ENCODE measurements around the gene RHCG. TPM values are rescaled to one million over a fixed set of nuclear protein-coding genes. Genes with fewer than 3 reads are reported as not detected.
A peak's percentile ranks its signal among the peaks of the same experiment; 100 is the strongest.

Gene RHCG
- not detected for total RNA-seq

GRCh38 chr15:89496155-89497098 is at the start of gene RHCG:
TSS of gene RHCG (minus strand) at chr15:89496583. CDS start at chr15:89496544, 39 bp downstream.
- Mint-ChIP-seq H3K9me3 (ENCODE audit: low read depth) (no peaks in the 10 kb centered on the region), H3K27me3 (peaks cover 32% of the 10 kb centered on the region), H3K4me1 (no peaks in the 10 kb centered on the region), H3K27ac (no peak within 1 kb of the TSS), H3K4me3 (no peak within 1 kb of the TSS), H3K36me3 (ENCODE audit: low read depth) (no peaks in the 10 kb centered on the region)
- ATAC-seq (peak; percentile 57), DNase-seq (peak; percentile 44)
- intact Hi-C loops (cut with DNase I, micrococcal nuclease): no loop called here
- ChIA-PET POLR2A (no interaction called here), CTCF (interaction anchor here (0.8 to 1.5 kb wide), 3 partner anchors 21 to 67 kb away, joined by 3 to 5 read pairs (median 5); no protein-coding TSS in a partner anchor)

DNA sequence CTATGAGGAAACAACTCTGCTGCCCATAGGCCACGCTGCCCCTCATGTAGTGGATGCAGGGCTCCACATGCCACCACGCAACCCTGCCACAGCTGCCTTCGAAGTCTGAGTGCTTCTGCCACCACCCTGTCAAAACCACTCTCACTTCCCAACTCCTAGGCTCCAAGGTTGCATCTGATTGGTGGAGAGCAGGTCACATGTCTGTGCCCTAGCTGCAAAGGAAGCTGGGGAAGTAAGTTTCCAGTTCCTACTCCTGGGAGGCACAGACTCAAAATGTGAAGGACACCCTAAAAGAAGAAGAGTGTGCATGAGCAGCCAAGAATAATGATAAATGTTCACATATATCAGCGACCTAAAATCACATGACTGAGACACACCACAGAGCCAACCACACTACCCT is 47.0 kb upstream of the RHCG start:
- ATAC-seq (no peak), DNase-seq (no peak)
- Mint-ChIP-seq H3K36me3 (ENCODE audit: low read depth) (no peaks in the 10 kb centered on the region), H3K27me3 (peaks cover 21% of the 10 kb centered on the region), H3K4me3 (no peak overlapping the region), H3K9me3 (ENCODE audit: low read depth) (no peaks in the 10 kb centered on the region), H3K4me1 (no peaks in the 10 kb centered on the region), H3K27ac (no peak overlapping the region)
- ChIA-PET POLR2A (no interaction called here), CTCF (no interaction called here)
- intact Hi-C loops (cut with DNase I, micrococcal nuclease): no loop called here

- H3K9me3 Mint-ChIP-seq (ENCODE audit: low read depth): peaks cover 5% of the 10 kb centered on the region
- H3K27ac Mint-ChIP-seq: no peak overlapping the region
- no peaks in the 10 kb centered on the region for H3K36me3 Mint-ChIP-seq (ENCODE audit: low read depth)
- ChIA-PET POLR2A (no interaction called here), CTCF (interaction anchor here (0.6 to 1.0 kb wide), 2 partner anchors 12 to 13 kb away, joined by 3 to 4 read pairs; no protein-coding TSS in a partner anchor)
- peaks cover 24% of the 10 kb centered on the region for H3K27me3 Mint-ChIP-seq
- no peak overlapping the region for H3K4me3 Mint-ChIP-seq
- intact Hi-C loops (cut with DNase I, micrococcal nuclease): no loop called here
- ATAC-seq: no peak
- DNase-seq: no peak
- H3K4me1 Mint-ChIP-seq: no peaks in the 10 kb centered on the region
Observed at GRCh38 chr15:89542369-89542768, 46.0 kb upstream of the RHCG start.

DNA sequence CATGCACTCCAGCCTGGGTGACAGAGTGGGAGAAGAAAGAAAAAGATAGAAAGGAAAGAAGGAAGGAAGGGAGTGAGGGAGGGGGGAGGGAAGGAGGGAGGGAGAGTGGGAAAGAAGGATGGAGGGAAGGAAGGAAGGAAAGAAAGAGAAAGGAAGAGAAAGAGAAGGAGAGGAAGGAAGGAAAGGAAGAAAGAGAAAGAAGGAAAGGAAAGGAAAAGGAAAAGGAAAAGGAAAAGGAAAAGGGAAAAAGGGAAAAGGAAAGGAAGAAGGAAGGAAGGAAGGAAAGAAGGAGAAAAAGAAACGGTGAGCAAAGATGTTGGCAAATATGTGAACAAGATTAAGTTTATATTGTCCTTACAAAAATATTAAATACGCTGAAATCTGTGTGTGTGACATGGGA is 42.6 kb upstream of the RHCG start:
- Mint-ChIP-seq H3K27ac (no peak overlapping the region), H3K36me3 (ENCODE audit: low read depth) (no peaks in the 10 kb centered on the region), H3K27me3 (peaks cover 19% of the 10 kb centered on the region), H3K4me3 (no peak overlapping the region), H3K9me3 (ENCODE audit: low read depth) (peaks cover 6% of the 10 kb centered on the region), H3K4me1 (no peaks in the 10 kb centered on the region)
- CTCF ChIA-PET: no interaction called here
- POLR2A ChIA-PET: no interaction called here
- ATAC-seq (no peak), DNase-seq (no peak)
- intact Hi-C loops (cut with DNase I, micrococcal nuclease): no loop called here

DNA sequence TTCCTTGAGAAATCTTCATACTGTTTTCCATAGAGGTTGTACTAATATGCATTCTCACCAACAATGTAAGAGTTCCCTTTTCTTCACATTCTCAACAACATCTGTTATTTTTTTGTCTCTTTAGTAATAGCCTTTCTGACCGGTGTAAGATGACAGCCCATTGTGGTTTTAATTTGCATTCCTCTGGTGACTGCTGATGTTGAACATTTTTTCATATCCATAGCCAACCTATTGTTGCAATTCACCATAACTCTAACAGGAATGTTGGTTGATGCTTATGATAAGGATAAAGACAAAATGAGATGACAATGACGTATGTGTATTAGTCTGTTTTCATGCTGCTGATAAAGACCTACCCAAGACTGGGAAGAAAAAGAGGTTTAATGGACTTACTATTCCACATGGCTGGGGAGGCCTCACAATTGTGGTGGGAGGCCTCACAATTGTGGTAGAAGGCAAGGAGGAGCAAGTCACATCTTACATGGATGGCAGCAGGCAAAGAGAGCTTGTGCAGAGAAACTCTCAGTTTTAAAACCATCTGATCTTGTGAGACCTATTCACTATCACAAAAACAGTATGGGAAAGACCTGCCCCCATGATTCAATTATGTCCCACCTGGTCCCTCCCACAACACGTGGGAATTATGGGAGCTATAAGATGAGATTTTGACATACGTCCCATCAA is 37.6 kb upstream of the RHCG start:
- H3K27ac Mint-ChIP-seq: no peak overlapping the region
- intact Hi-C loops (cut with DNase I, micrococcal nuclease): no loop called here
- no peaks in the 10 kb centered on the region for H3K4me1 Mint-ChIP-seq
- no peak overlapping the region for H3K4me3 Mint-ChIP-seq
- no peak for DNase-seq
- no peaks in the 10 kb centered on the region for H3K36me3 Mint-ChIP-seq (ENCODE audit: low read depth)
- peaks cover 7% of the 10 kb centered on the region for H3K27me3 Mint-ChIP-seq
- peaks cover 9% of the 10 kb centered on the region for H3K9me3 Mint-ChIP-seq (ENCODE audit: low read depth)
- CTCF ChIA-PET: no interaction called here
- no peak for ATAC-seq
- POLR2A ChIA-PET: no interaction called here

DNA sequence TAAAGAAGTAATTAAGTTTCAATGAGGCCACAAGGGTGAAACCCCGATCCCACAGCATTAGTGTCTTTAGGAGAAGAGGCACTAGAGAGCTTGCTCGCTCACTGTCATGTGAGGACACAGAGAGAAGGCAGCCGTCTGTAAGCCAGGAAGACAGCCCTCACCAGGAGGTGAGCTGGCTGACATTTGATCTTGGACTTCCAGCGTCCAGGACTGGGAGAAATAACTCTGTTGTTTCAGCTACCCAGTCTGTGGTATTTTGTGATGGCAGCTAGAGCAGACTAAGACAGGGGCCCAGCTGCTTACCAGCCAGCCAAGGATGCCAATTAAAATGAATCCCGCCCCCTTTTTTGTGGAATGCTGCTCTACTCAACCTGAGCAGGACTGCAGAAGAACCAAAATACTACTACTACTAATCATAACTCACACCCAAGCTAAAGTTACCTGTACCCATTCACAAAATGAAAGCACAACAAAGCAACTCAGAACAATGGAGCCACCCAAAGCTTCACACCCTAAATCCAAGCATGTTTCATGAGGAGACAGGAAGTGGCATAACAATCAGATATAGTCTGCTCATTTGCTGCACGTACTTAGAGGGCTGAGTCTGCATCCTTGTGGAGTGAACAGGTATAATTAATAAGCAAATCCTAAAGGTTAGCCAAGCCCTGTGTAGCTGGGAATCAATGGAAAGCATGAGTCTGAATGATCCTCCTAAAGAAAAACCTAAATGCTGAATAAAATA is 35.6 kb upstream of the RHCG start:
- H3K9me3 Mint-ChIP-seq (ENCODE audit: low read depth): peaks cover 4% of the 10 kb centered on the region
- DNase-seq (no peak), ATAC-seq (no peak)
- H3K27ac Mint-ChIP-seq: no peak overlapping the region
- H3K27me3 Mint-ChIP-seq: peaks cover 4% of the 10 kb centered on the region
- H3K4me3 Mint-ChIP-seq: no peak overlapping the region
- CTCF ChIA-PET: no interaction called here
- POLR2A ChIA-PET: interaction anchor here (0.6 kb wide), 1 partner anchor 43 kb away, joined by 3 read pairs; no protein-coding TSS in a partner anchor
- H3K4me1 Mint-ChIP-seq: no peaks in the 10 kb centered on the region
- intact Hi-C loops (cut with DNase I, micrococcal nuclease): no loop called here
- no peaks in the 10 kb centered on the region for H3K36me3 Mint-ChIP-seq (ENCODE audit: low read depth)

- intact Hi-C loops (cut with DNase I, micrococcal nuclease): no loop called here
- peaks cover 4% of the 10 kb centered on the region for H3K9me3 Mint-ChIP-seq (ENCODE audit: low read depth)
- DNase-seq (no peak), ATAC-seq (no peak)
- ChIA-PET POLR2A (no interaction called here), CTCF (interaction anchor here (1.1 kb wide), 1 partner anchor 12 kb away, joined by 3 read pairs; no protein-coding TSS in a partner anchor)
- no peaks in the 10 kb centered on the region for H3K4me1 Mint-ChIP-seq
- no peaks in the 10 kb centered on the region for H3K36me3 Mint-ChIP-seq (ENCODE audit: low read depth)
- no peak overlapping the region for H3K4me3 Mint-ChIP-seq
- H3K27me3 Mint-ChIP-seq: peaks cover 4% of the 10 kb centered on the region
- no peak overlapping the region for H3K27ac Mint-ChIP-seq
Observed at GRCh38 chr15:89530976-89531375, 34.6 kb upstream of the RHCG start.

DNA sequence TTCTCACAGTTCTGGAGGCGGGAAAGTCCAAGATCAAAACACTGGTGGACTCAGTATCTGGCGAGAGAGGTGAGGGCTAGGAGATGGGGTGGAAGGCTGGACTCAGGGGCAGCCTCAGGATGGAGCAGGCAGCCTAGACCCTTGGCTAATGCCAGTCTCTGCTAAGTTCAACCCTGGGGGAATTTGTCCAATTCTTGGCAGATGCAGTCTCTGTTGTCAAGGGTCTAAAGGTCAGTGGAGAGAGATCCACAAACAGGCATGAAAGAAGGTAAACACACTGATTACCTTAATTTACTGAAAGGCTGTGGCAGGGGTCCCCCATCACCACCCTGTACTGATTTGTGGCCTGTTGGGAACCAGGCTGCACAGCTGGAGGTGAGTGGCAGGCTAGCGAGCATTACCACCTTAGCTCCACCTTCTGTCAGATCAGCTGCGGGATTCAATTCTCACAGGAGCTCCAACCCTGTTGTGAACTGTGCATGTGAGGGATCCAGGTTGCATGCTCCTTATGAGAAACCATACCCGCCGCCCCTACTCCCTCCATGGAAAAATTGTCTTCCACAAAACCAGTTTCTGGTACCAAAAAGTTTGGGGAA is 32.5 kb upstream of the RHCG start:
- CTCF ChIA-PET: no interaction called here
- no peak overlapping the region for H3K27ac Mint-ChIP-seq
- intact Hi-C loops (cut with DNase I, micrococcal nuclease): no loop called here
- peaks cover 2% of the 10 kb centered on the region for H3K4me1 Mint-ChIP-seq
- peaks cover under 1% of the 10 kb centered on the region for H3K9me3 Mint-ChIP-seq (ENCODE audit: low read depth)
- H3K36me3 Mint-ChIP-seq (ENCODE audit: low read depth): no peaks in the 10 kb centered on the region
- no peak overlapping the region for H3K4me3 Mint-ChIP-seq
- no peak for ATAC-seq
- POLR2A ChIA-PET: no interaction called here
- DNase-seq: no peak
- peaks cover 2% of the 10 kb centered on the region for H3K27me3 Mint-ChIP-seq

DNA sequence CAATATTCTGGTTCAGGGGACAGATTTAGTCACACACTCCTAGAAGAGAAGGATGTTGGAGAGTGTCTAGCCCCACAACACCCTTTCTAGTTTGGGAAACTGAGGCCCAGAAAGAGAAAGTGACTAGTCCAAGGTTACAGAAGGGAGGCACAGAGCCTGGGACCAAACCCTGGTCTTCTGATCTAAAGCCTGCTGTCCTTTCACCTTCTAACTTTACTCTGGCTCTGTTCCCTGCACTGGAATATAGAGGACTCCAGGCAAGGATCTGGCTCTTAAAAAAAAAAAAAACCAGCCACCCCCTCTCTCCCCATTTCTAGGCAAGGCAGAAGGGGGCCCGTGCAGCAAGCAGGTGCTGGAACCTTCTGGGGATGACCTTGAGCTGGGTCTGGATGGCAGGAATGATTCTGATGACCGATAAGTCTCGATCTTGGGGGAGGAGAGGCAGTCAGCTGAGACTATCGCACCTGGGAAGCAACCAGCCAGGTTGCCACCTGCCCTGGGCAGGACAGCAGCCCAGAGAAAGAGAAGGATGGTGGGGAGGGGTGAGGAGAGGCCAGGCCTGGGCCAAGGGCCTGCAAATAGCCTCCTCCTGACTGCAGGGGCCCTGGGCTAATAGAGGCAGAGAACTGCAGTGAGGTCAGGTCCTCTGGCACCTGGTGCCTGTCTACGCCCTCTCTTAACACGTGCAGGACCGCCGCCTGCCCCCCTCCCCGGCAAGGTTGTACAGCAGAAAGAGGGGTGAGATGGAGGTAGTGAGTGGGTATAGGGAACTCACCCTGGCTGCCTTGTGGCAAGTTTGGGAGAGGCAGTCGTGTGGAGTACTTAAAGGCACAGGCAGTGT is 30.4 kb upstream of the RHCG start:
- DNase-seq (no peak), ATAC-seq (no peak)
- Mint-ChIP-seq H3K27ac (no peak overlapping the region), H3K4me1 (peaks cover 2% of the 10 kb centered on the region), H3K9me3 (ENCODE audit: low read depth) (no peaks in the 10 kb centered on the region), H3K4me3 (no peak overlapping the region), H3K36me3 (ENCODE audit: low read depth) (no peaks in the 10 kb centered on the region), H3K27me3 (peaks cover 6% of the 10 kb centered on the region)
- ChIA-PET CTCF (no interaction called here), POLR2A (no interaction called here)
- intact Hi-C loops (cut with DNase I, micrococcal nuclease): no loop called here

DNA sequence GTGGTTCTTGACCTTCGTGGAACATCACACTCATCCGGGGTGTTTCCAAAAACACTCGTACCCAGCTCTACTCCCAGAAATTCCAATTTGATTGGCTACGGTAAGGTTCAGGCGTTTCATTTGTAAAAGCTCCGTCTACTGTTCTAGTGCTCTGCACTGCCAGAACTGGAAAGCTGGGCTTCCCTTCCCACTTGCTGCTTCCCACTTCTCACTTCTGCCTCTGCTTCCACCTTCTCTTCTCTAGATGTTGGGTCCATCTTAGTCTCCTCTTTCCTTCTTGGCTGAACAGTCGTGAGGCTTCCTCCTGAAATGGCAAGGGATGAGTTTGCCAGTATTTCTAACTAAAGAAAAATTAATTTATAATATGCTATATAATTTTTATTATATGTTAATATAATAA is 29.8 kb upstream of the RHCG start:
- POLR2A ChIA-PET: interaction anchor here (0.6 kb wide), 1 partner anchor 284 kb away, joined by 5 read pairs; no protein-coding TSS in a partner anchor
- ATAC-seq: no peak
- Mint-ChIP-seq H3K9me3 (ENCODE audit: low read depth) (no peaks in the 10 kb centered on the region), H3K4me1 (peaks cover 2% of the 10 kb centered on the region), H3K27ac (no peak overlapping the region), H3K36me3 (ENCODE audit: low read depth) (no peaks in the 10 kb centered on the region), H3K4me3 (no peak overlapping the region), H3K27me3 (peaks cover 6% of the 10 kb centered on the region)
- intact Hi-C loops (cut with DNase I, micrococcal nuclease): no loop called here
- CTCF ChIA-PET: no interaction called here
- no peak for DNase-seq

All from activated CD4-positive, alpha-beta T cell treated with anti-CD3 and anti-CD28 coated beads for 36 hours (primary cell).